GM18861 (cell line): ENCODE results near the gene LRRFIP2.

Experiments used
- ATAC-seq: cut with Tn5 transposase; IDR thresholded peaks from one replicate; pipeline ENCODE4 v1.9.1; 2021; ENCODE audit not compliant: unreplicated experiment

The LRRFIP2 gene

DNA sequence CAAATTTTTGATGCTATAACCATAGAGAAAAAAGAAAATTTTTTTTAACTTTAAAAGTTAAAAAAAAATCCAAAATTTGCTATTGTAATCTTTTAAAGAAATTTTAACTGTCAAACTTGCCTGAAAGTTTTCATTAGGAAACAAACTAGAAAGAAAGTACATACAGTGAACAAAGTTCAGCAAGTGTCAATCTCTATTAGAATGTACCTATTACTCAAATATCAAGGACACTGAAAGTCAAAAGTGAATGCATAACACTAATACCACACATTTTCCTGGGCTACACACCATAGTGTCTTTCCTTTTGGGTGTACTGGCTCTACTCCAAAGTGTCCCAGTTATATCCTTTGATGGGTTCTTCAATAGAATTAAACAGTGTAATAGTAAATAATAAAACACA lies 56.8 kb downstream of the LRRFIP2 start:
- ATAC-seq: no peak

DNA sequence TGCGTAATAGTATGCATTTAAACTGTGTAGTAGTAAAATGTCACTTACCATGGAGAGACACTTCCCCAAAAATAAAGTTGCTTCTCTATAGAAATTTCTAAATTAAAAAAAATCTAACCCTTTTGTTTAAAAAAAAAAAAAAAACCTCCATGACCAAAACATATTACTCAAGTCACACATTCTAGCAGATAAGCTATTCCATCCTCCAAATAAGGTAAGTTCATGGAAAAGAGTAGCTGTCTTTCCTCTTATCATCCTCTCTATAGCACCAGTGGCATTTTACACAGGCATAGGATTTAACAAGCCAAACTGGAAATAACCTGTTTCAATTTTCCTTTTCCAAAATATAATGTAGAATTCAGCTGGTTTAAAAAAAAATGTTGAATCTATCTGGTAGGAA lies 57.4 kb downstream of the LRRFIP2 start:
- no peak for ATAC-seq

- ATAC-seq: no peak
Measured at GRCh38 chr3:37115446-37115845, 58.9 kb downstream of the LRRFIP2 start.

- ATAC-seq: no peak
Measured at GRCh38 chr3:37114251-37115145, 59.9 kb downstream of the LRRFIP2 start.

DNA sequence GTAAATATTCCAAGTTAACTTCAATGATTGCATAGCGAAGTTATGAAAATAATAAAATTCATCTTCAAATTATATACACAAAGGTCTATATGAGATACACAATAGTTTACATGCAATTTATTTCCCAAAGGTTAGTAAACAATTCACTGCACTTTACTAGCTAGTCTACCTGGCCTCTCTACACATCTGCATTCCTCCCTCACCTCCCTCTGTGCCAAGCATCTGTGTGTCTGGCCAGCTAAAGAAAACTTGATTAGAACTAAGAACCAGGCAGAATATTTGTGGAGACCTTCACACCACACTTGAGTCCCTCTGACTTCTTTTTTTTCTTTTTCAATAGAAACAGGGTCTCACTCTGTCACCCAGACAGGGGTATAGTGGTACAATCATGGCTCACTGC lies 61.4 kb downstream of the LRRFIP2 start:
- ATAC-seq: no peak

- ATAC-seq: no peak
Measured at GRCh38 chr3:37111199-37111598, 63.2 kb downstream of the LRRFIP2 start.

GRCh38 chr3:37107846-37108245 lies 66.5 kb downstream of the LRRFIP2 start:
- no peak for ATAC-seq

DNA sequence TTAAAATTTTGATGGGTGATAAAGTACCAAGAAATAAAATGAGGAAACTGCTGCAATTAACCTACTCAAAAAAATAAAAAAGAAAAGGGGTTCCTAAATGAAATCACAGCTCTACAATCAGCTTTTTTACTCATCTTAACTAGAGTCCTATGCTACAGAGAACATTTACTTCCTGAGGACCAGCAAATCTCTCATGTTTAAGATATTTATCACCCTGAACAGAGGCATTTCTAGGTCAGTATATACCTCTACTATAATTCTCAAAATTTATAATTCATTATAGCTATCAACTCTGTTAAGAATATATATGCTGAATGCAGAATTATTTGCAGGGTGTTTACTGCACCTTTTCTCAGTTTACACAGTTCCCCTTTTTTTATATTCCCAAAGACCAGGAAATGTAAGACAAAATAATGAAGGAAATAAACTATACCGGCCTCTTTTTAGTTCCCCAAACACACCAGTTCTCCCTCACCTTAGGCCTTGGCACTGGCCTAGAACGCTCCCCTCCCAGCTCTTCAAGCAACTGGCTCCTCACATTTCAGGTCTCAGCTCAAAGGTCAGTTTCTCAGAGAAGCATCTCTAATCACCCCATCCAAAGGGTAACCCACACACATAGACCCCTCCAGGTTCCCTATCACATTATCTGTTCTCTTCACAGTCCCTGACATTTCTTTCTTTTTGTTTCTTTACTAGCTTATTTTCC lies 71.1 kb downstream of the LRRFIP2 start:
- no peak for ATAC-seq

GRCh38 chr3:37100411-37100810 lies 74.0 kb downstream of the LRRFIP2 start:
- ATAC-seq: no peak

- no peak for ATAC-seq
Measured at GRCh38 chr3:37099469-37099868, 74.9 kb downstream of the LRRFIP2 start.

DNA sequence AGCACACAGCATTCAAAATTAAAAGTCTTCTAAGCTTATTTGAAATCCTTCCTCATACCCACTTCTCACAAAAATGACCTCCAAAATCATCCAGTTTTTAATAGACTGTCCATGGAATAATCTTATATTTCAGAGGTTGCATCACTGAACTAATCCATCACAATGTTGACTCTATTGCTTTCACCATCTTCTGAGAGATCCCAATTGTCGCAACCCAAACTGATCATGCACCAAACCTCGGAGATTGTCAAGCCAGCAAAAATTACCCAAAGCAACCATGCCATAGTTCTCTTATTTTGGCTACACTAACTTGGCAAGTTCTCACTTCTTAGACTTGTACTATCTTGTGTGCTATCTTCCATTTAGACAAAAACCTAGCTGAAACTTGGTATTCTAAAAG lies 75.5 kb downstream of the LRRFIP2 start:
- ATAC-seq: no peak

DNA sequence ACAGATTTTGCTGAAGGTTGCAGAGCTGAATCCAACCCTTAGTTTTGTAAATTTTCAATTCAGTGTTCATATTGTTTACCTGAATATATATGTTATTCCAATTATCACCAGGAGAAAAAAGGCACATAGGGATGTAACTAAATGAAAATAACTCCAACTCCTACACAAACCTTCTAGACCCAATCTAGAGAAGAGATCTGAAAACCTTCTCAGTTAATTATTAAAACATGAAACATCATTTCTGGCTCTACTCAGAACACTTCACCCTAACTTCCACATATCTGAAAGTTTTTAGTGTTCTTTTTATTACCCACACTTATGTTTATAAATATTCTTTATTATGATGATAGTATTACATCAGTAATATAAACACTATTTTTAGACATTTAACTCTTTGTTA lies 76.6 kb downstream of the LRRFIP2 start:
- no peak for ATAC-seq

GRCh38 chr3:37096975-37097374 lies 77.4 kb downstream of the LRRFIP2 start:
- no peak for ATAC-seq

- no peak for ATAC-seq
Measured at GRCh38 chr3:37096288-37096687, 78.1 kb downstream of the LRRFIP2 start.

DNA sequence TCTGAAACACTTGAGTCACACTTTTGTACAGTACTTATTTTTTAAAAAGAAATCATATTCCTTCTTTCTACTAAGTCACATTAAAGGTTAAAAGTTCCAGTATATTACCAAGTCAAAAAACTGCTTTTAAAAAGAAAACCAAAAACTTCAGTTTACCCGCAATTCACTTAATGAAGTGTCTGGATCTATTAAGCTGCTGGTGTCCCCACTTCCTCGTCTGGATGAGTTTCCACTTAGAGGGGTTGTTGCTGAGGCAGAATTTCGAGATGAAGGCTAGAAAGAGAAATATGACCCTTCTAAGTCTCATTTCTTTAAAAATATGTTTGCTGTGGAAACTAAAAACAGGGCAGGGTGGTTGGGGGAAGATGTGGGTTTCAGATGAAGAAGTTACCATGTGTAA lies 79.7 kb downstream of the LRRFIP2 start:
- ATAC-seq: no peak

DNA sequence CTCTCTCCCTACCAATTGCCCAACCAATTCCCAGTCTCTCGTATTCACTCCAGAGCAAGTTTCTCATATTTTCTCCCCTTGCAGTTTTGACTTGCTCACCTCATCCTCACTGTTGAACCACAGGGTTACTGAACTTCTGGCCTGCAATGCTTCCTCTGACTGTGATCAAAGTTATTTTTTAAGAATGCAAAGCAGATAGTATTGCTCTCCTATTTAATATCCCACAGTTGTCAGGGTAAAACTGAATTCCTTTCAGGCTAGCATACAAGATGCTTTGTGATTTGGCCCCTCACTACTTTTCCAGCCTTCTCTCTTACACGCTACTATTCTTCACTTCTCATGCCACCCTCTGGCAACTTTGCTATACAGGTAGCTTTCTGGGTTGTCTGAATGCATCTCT lies 80.9 kb downstream of the LRRFIP2 start:
- no peak for ATAC-seq

GRCh38 chr3:37092484-37092883 lies 81.9 kb downstream of the LRRFIP2 start:
- ATAC-seq: no peak

DNA sequence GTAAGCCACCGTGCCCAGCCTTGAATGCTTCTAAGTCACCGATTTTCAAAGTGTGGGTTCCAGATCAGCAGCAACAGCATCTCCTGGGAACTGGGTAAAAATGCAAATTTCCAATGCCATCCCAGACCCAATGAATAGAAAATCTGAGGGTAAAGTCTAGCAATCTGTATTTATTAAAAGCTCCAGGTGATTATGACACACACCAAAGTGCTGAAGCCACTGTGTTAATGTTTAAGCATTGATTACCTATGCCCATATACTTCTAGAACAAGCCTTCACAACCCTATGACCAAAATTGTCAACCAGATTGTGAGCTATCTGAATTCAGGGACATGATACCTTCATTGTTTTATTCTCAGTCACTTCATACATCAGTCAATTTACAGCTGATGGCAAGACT lies 86.5 kb downstream of the LRRFIP2 start:
- ATAC-seq: no peak

DNA sequence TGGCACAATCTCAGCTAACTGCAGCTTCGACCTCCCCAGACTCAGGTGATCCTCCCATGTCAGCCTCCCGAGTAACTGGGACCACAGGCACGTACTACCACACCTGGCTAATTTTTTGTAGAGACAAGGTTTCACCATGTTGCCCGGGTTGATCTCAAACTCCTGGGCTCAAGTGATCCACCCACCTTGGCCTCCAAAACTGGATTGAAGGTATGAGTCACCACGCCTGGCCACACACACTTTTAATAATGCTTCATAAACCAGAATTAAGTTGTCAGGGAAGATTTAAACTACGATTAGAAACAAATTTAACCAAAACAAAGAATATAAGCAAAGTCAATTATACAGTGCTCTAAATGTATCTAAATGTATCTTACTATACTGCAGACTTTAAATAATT lies 87.5 kb downstream of the LRRFIP2 start:
- ATAC-seq: no peak

- no peak for ATAC-seq
Measured at GRCh38 chr3:37082317-37082716, 92.1 kb downstream of the LRRFIP2 start.

DNA sequence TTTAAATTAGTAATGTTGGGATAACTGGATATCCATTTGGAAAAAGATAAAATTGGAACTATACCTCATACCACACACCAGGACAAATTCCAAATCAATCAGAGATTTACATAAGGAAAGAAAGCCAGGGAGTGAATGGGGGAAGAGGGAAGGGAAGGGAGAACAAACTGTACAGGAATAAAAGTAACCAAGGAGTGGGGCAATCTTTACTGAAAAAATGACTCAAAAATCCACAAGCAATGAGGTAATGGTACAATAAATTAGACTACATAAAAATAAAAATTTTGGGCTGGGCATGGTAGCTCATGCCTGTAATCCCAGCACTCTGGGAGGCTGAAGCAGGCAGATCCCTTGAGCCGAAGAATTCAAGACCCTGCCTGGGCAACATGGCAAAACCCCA lies 98.4 kb downstream of the LRRFIP2 start:
- no peak for ATAC-seq

DNA sequence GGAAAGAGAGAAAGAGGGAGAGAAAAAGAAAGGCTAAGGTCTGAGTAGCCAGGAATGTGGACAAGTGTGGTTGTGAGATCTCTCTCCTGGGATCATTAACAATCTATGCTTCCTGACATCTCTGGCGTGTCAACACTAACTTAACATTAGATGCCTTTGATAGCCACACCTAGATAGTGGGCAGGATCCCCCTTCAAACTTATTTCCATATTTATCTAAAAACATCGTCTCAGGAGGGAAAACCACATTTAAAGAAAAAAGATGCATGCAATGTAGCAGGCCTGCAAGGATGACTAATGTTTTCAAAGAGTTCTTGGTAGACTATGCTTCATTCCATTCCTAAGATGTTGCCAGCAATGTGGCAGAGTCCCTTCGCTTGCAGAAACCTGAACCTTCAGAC lies 100.2 kb downstream of the LRRFIP2 start:
- no peak for ATAC-seq
